ENCODE measurements around the gene DHX30.

- TF ChIP-seq, protein P1, sequence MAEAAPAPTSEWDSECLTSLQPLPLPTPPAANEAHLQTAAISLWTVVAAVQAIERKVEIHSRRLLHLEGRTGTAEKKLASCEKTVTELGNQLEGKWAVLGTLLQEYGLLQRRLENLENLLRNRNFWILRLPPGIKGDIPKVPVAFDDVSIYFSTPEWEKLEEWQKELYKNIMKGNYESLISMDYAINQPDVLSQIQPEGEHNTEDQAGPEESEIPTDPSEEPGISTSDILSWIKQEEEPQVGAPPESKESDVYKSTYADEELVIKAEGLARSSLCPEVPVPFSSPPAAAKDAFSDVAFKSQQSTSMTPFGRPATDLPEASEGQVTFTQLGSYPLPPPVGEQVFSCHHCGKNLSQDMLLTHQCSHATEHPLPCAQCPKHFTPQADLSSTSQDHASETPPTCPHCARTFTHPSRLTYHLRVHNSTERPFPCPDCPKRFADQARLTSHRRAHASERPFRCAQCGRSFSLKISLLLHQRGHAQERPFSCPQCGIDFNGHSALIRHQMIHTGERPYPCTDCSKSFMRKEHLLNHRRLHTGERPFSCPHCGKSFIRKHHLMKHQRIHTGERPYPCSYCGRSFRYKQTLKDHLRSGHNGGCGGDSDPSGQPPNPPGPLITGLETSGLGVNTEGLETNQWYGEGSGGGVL (tag by site-specific recombination; IDR thresholded peaks at IDR 0.05) = no peak
- no peak for TF ChIP-seq TCF7L2 (IDR thresholded peaks at IDR 0.05; ENCODE audit: borderline replicate concordance, low read depth, low read length)
- TF ChIP-seq, protein P2, sequence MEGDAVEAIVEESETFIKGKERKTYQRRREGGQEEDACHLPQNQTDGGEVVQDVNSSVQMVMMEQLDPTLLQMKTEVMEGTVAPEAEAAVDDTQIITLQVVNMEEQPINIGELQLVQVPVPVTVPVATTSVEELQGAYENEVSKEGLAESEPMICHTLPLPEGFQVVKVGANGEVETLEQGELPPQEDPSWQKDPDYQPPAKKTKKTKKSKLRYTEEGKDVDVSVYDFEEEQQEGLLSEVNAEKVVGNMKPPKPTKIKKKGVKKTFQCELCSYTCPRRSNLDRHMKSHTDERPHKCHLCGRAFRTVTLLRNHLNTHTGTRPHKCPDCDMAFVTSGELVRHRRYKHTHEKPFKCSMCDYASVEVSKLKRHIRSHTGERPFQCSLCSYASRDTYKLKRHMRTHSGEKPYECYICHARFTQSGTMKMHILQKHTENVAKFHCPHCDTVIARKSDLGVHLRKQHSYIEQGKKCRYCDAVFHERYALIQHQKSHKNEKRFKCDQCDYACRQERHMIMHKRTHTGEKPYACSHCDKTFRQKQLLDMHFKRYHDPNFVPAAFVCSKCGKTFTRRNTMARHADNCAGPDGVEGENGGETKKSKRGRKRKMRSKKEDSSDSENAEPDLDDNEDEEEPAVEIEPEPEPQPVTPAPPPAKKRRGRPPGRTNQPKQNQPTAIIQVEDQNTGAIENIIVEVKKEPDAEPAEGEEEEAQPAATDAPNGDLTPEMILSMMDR (tag by site-specific recombination; IDR thresholded peaks at IDR 0.05) = no peak
These were observed 95.0 kb downstream of the DHX30 start for GRCh38 chr3:47897954-47898353.
